ENCODE measurements around the gene DPF1.

- TF ChIP-seq POLR2A (IDR thresholded peaks at IDR 0.05; ENCODE audit: low read length) (no peak), GATA1 (IDR thresholded peaks at IDR 0.05; ENCODE audit: low read depth, low read length) (no peak)
These were observed 24.7 kb downstream of the DPF1 start for GRCh38 chr19:38199340-38199739.

Measured in erythroblast (primary cell).